Lower lobe of right lung (tissue), 2 donors: ENCODE results near the gene TYW3. TPM values are rescaled to one million over a fixed set of nuclear protein-coding genes. Genes with fewer than 3 reads are reported as not detected.
A peak's percentile ranks its signal among the peaks of the same experiment; 100 is the strongest.

ENCODE experiments used
- ATAC-seq, 2 donors: fragments of 200-7000 bp; cut with Tn5 transposase; one replicate each; pipeline ENCODE4 v1.9.1; 2020 to 2022; ENCODE audit warnings: mild to moderate bottlenecking in 2 of 2, moderate library complexity in 2 of 2
- DNase-seq: peaks from one replicate; pipeline ENCODE4 v3.0.0-alpha.2; 2020
- H3K27ac ChIP-seq: fragments of 200-600 bp; one replicate; pipeline ENCODE4 v1.8.0; 2022
- H3K27me3 ChIP-seq: fragments of 200-600 bp; one replicate; pipeline ENCODE4 v1.8.0; 2022; ENCODE audit warnings: low read depth
- H3K36me3 ChIP-seq: fragments of 200-600 bp; one replicate; pipeline ENCODE4 v1.8.0; 2022; ENCODE audit warnings: mild to moderate bottlenecking
- H3K4me1 ChIP-seq: fragments of 200-600 bp; one replicate; pipeline ENCODE4 v1.8.0; 2022
- H3K4me3 ChIP-seq: fragments of 200-600 bp; one replicate; pipeline ENCODE4 v1.8.0; 2022; ENCODE audit warnings: mild to moderate bottlenecking
- H3K9me3 ChIP-seq: fragments of 200-600 bp; one replicate; pipeline ENCODE4 v1.8.0; 2022
- CTCF ChIP-seq: fragments of 200-600 bp; IDR thresholded peaks from one replicate; pipeline ENCODE4 v1.8.0; 2022; ENCODE audit warnings: antibody characterized with exemption, mild to moderate bottlenecking
- intact Hi-C: fragments of 100-400 bp; cut with DNase I; formaldehyde crosslinking; loops from one replicate; pipeline ENCODE4 v1.11.0; 2022
- long read RNA-seq: library from polyadenylated mRNA; unstranded; transcript quantifications from one replicate; pipeline ENCODE4 v2.0.0, GENCODE V29; 2021
- total RNA-seq: library from RNA; stranded (reverse); fragmentation: NEBNext Ultra II Directional; extraction: Animal tissue kit (Norgen Biotek cat#: 25700); gene quantifications from one replicate; pipeline ENCODE4 v1.2.1, GENCODE V29; 2021
- donor health status: DM: no; HTN: yes; CAD: no; lungs with severe emphysema.

Gene TYW3
- 21.6 TPM for total RNA-seq
- long read RNA-seq, transcript TYW3-201 (6 exons, 3,430 nt): major isoform, 8 of 14 reads
- long read RNA-seq, partial matches to known transcripts: 4 of 14 reads
- long read RNA-seq, other reads (novel, unspliced or antisense): 2 of 14 reads

GRCh38 chr1:74732960-74733603 is at the start of gene TYW3, which contains the start of gene CRYZ:
TYW3 (plus strand) TSS chr1:74733152; CDS start chr1:74733245, 93 bp downstream.
CRYZ (minus strand) TSS chr1:74733050; CDS start chr1:74724821, 8,229 bp downstream.
- no peaks in the 10 kb centered on the region for H3K9me3 ChIP-seq
- peak within 1 kb of the TSS; percentile 86 for H3K27ac ChIP-seq
- peaks cover 45% of the 10 kb centered on the region for H3K4me1 ChIP-seq
- DNase-seq (peak; percentile 90), ATAC-seq (peak; percentile 96 to 97)
- no peaks in the 10 kb centered on the region for H3K27me3 ChIP-seq
- peak within 1 kb of the TSS; percentile 79 for H3K4me3 ChIP-seq
- TF ChIP-seq CTCF: no peak
- intact Hi-C loops: no loop called here
- H3K36me3 ChIP-seq: peaks cover 16% of the 10 kb centered on the region

- intact Hi-C loops: no loop called here
- H3K27ac ChIP-seq: no peak overlapping the region
- no peak for ATAC-seq
Measured at GRCh38 chr1:74683656-74684055, 49.3 kb upstream of the TYW3 start.

GRCh38 chr1:74684301-74684700 is 48.7 kb upstream of the TYW3 start:
- Histone ChIP-seq H3K4me1 (no peaks in the 10 kb centered on the region), H3K4me3 (no peak overlapping the region), H3K36me3 (no peaks in the 10 kb centered on the region), H3K27ac (no peak overlapping the region), H3K27me3 (no peaks in the 10 kb centered on the region), H3K9me3 (no peaks in the 10 kb centered on the region)
- no peak for DNase-seq
- no peak for ATAC-seq
- intact Hi-C loops: no loop called here
- no peak for TF ChIP-seq CTCF

More at GRCh38 chr1:74683656-74684055, 49.3 kb upstream of the TYW3 start:
- Histone ChIP-seq H3K4me3 (no peak overlapping the region), H3K36me3 (no peaks in the 10 kb centered on the region), H3K27me3 (no peaks in the 10 kb centered on the region), H3K9me3 (no peaks in the 10 kb centered on the region), H3K4me1 (no peaks in the 10 kb centered on the region)
- DNase-seq: no peak
- TF ChIP-seq CTCF: no peak

- no peaks in the 10 kb centered on the region for H3K4me1 ChIP-seq
- ATAC-seq (no peak), DNase-seq (no peak)
- no peak overlapping the region for H3K27ac ChIP-seq
- no peak for TF ChIP-seq CTCF
- H3K9me3 ChIP-seq: no peaks in the 10 kb centered on the region
- H3K36me3 ChIP-seq: no peaks in the 10 kb centered on the region
- no peak overlapping the region for H3K4me3 ChIP-seq
- intact Hi-C loops: no loop called here
- H3K27me3 ChIP-seq: no peaks in the 10 kb centered on the region
Measured at GRCh38 chr1:74686928-74687327, 46.0 kb upstream of the TYW3 start.

GRCh38 chr1:74689621-74690363 is 43.2 kb upstream of the TYW3 start:
- no peaks in the 10 kb centered on the region for H3K27me3 ChIP-seq
- no peaks in the 10 kb centered on the region for H3K36me3 ChIP-seq
- TF ChIP-seq CTCF: peak; percentile 77
- no peak overlapping the region for H3K27ac ChIP-seq
- intact Hi-C loops: no loop called here
- no peaks in the 10 kb centered on the region for H3K4me1 ChIP-seq
- no peaks in the 10 kb centered on the region for H3K9me3 ChIP-seq
- no peak overlapping the region for H3K4me3 ChIP-seq
- ATAC-seq (peak in 1 of 2 donors; percentile 71), DNase-seq (no peak)
